Hepatic stellate cell (primary cell): ENCODE results near the gene FKBP4.
"Not testable (repeated sequence)": the region's sequence is repeated elsewhere in the genome, so short reads cannot be mapped to it uniquely, and the experiment has no call there.

ENCODE experiments used
- DNase-seq: peaks from one replicate; pipeline ENCODE4 v3.0.0; 2011; ENCODE audit warnings: low spot score

Gene FKBP4

GRCh38 chr12:2794736-2795289 lies at the start of gene FKBP4:
Gene FKBP4 (plus strand): TSS chr12:2794970. CDS start chr12:2795140, 170 bp downstream.
- DNase-seq = peak; percentile 92

GRCh38 chr12:2745655-2746054 lies 49.1 kb upstream of the FKBP4 start:
- DNase-seq = no peak

- DNase-seq = no peak
These were observed 45.2 kb upstream of the FKBP4 start for GRCh38 chr12:2749580-2749979.

GRCh38 chr12:2750185-2750584 lies 44.6 kb upstream of the FKBP4 start:
- DNase-seq = no peak

- no peak for DNase-seq
These were observed 43.5 kb upstream of the FKBP4 start for GRCh38 chr12:2751230-2751629.

GRCh38 chr12:2751686-2752085 lies 43.1 kb upstream of the FKBP4 start:
- DNase-seq = no peak

GRCh38 chr12:2752676-2753371 lies 41.9 kb upstream of the FKBP4 start:
- peak; percentile 63 for DNase-seq

- DNase-seq = no peak
These were observed 41.2 kb upstream of the FKBP4 start for GRCh38 chr12:2753536-2753935.

GRCh38 chr12:2754208-2754607 lies 40.6 kb upstream of the FKBP4 start:
- DNase-seq = no peak

GRCh38 chr12:2756756-2757155 lies 38.0 kb upstream of the FKBP4 start:
- no peak for DNase-seq

GRCh38 chr12:2759733-2760132 lies 35.0 kb upstream of the FKBP4 start:
- DNase-seq = no peak

GRCh38 chr12:2764398-2764797 lies 30.4 kb upstream of the FKBP4 start:
- no peak for DNase-seq

- DNase-seq = no peak
These were observed 29.7 kb upstream of the FKBP4 start for GRCh38 chr12:2765052-2765451.

- DNase-seq = no peak
These were observed 29.2 kb upstream of the FKBP4 start for GRCh38 chr12:2765608-2766007.

- DNase-seq = no peak
These were observed 26.4 kb upstream of the FKBP4 start for GRCh38 chr12:2768224-2768961.

- DNase-seq = no peak
These were observed 24.8 kb upstream of the FKBP4 start for GRCh38 chr12:2769866-2770533.

GRCh38 chr12:2770544-2770943 lies 24.2 kb upstream of the FKBP4 start:
- not testable (repeated sequence) for DNase-seq

GRCh38 chr12:2772370-2772769 lies 22.4 kb upstream of the FKBP4 start:
- no peak for DNase-seq

GRCh38 chr12:2773199-2773875 lies 21.4 kb upstream of the FKBP4 start:
- no peak for DNase-seq

- no peak for DNase-seq
These were observed 19.3 kb upstream of the FKBP4 start for GRCh38 chr12:2775431-2775830.

- DNase-seq = no peak
These were observed 18.5 kb upstream of the FKBP4 start for GRCh38 chr12:2776129-2776806.

- no peak for DNase-seq
These were observed 15.5 kb upstream of the FKBP4 start for GRCh38 chr12:2779281-2779680.
